Fibroblast of mammary gland (primary cell): ENCODE results near the gene SLC7A9.

Experiments
- DNase-seq: peaks from one replicate; pipeline ENCODE4 v3.0.0-alpha.2; 2010; ENCODE audit warnings: low read depth
- H3K4me3 ChIP-seq: 2 replicates; pipeline ENCODE4 v1.5.1; 2011; ENCODE audit warnings: low read depth, mild to moderate bottlenecking, low read length, moderate library complexity; ENCODE audit not compliant: control insufficient read depth
- CTCF ChIP-seq: conservative IDR thresholded peaks from 2 replicates; pipeline ENCODE4 v1.5.1; 2011; ENCODE audit warnings: low read depth, low read length, inconsistent platforms; ENCODE audit not compliant: control insufficient read depth, insufficient read depth

Gene SLC7A9

GRCh38 chr19:32813862-32814425, 55.6 kb downstream of the SLC7A9 start:
- no peak for DNase-seq
- no peak for TF ChIP-seq CTCF
- no peak overlapping the region for H3K4me3 ChIP-seq

- no peak for DNase-seq
- no peak overlapping the region for H3K4me3 ChIP-seq
- no peak for TF ChIP-seq CTCF
These were observed 57.0 kb downstream of the SLC7A9 start for GRCh38 chr19:32812571-32812970.

GRCh38 chr19:32812036-32812435, 57.5 kb downstream of the SLC7A9 start:
- TF ChIP-seq CTCF = no peak
- no peak overlapping the region for H3K4me3 ChIP-seq
- no peak for DNase-seq

- TF ChIP-seq CTCF = no peak
- H3K4me3 ChIP-seq = no peak overlapping the region
- DNase-seq = no peak
These were observed 58.4 kb downstream of the SLC7A9 start for GRCh38 chr19:32811151-32811550.

- DNase-seq = no peak
- no peak overlapping the region for H3K4me3 ChIP-seq
- TF ChIP-seq CTCF = no peak
These were observed 59.1 kb downstream of the SLC7A9 start for GRCh38 chr19:32810452-32810851.

- no peak for TF ChIP-seq CTCF
- H3K4me3 ChIP-seq = no peak overlapping the region
- no peak for DNase-seq
These were observed 59.8 kb downstream of the SLC7A9 start for GRCh38 chr19:32809754-32810153.

GRCh38 chr19:32809254-32809653, 60.3 kb downstream of the SLC7A9 start:
- no peak for DNase-seq
- H3K4me3 ChIP-seq = no peak overlapping the region
- no peak for TF ChIP-seq CTCF
